Progenitor cell of endocrine pancreas (in vitro differentiated cells): Measurements from ENCODE around the gene RPL6. TPM values are rescaled to one million over a fixed set of nuclear protein-coding genes. Genes with fewer than 3 reads are reported as not detected.
A peak's percentile ranks its signal among the peaks of the same experiment; 100 is the strongest.
"Not testable (repeated sequence)": the region's sequence is repeated elsewhere in the genome, so short reads cannot be mapped to it uniquely, and the experiment has no call there.

ENCODE experiments used
- DNase-seq: peaks from one replicate; pipeline ENCODE4 v3.0.0; 2021; ENCODE audit warnings: low spot score; ENCODE audit not compliant: unreplicated experiment
- H3K27ac Mint-ChIP-seq: 2 replicates; pipeline ENCODE4 v1.8.0; 2021; ENCODE audit warnings: mild to moderate bottlenecking, moderate library complexity, mixed read lengths
- H3K27me3 Mint-ChIP-seq: 2 replicates; pipeline ENCODE4 v1.8.0; 2021; ENCODE audit warnings: mixed read lengths
- H3K36me3 Mint-ChIP-seq: 2 replicates; pipeline ENCODE4 v1.8.0; 2022; ENCODE audit warnings: mixed read lengths; ENCODE audit not compliant: insufficient read depth
- H3K4me1 Mint-ChIP-seq: 2 replicates; pipeline ENCODE4 v1.8.0; 2021; ENCODE audit warnings: low read depth, mixed read lengths
- H3K4me3 Mint-ChIP-seq: 2 replicates; pipeline ENCODE4 v1.8.0; 2021; ENCODE audit warnings: low read depth, mild to moderate bottlenecking, moderate library complexity, mixed read lengths
- H3K9me3 Mint-ChIP-seq: 2 replicates; pipeline ENCODE4 v1.8.0; 2021; ENCODE audit warnings: low read depth, mixed read lengths
- CTCF ChIP-seq: fragments of 200-600 bp; sonication (generic); IDR thresholded peaks from one replicate; pipeline ENCODE4 v1.5.0; 2021; ENCODE audit warnings: antibody characterized with exemption, mild to moderate bottlenecking; ENCODE audit not compliant: unreplicated experiment
- total RNA-seq: library from RNA; stranded (reverse); gene quantifications from 2 replicates; pipeline ENCODE4 v1.2.1, GENCODE V29; 2021

The RPL6 gene
- total RNA-seq, 1 donor from 2014 or later: 1,626 TPM

- DNase-seq: no peak
- peak overlapping the region; percentile 100 for H3K27ac Mint-ChIP-seq
These were observed 470 bp upstream of the RPL6 start for GRCh38 chr12:112409906-112410244.

GRCh38 chr12:112408621-112409020, 784 bp downstream of the RPL6 start:
- Mint-ChIP-seq H3K4me3 (peak overlapping the region; percentile 100), H3K4me1 (peaks cover 17% of the 10 kb centered on the region), H3K9me3 (no peaks in the 10 kb centered on the region), H3K36me3 (peaks cover 27% of the 10 kb centered on the region), H3K27ac (peak overlapping the region; percentile 100), H3K27me3 (no peaks in the 10 kb centered on the region)
- TF ChIP-seq CTCF: no peak
- no peak for DNase-seq

More at GRCh38 chr12:112409906-112410244, 470 bp upstream of the RPL6 start:
- Mint-ChIP-seq H3K4me3 (peak overlapping the region; percentile 100), H3K9me3 (no peaks in the 10 kb centered on the region), H3K4me1 (peaks cover 17% of the 10 kb centered on the region), H3K36me3 (peaks cover 24% of the 10 kb centered on the region), H3K27me3 (peaks cover 4% of the 10 kb centered on the region)
- no peak for TF ChIP-seq CTCF

GRCh38 chr12:112407683-112408082, 1.7 kb downstream of the RPL6 start:
- H3K4me3 Mint-ChIP-seq: peak overlapping the region; percentile 100
- H3K27ac Mint-ChIP-seq: peak overlapping the region; percentile 93
- H3K4me1 Mint-ChIP-seq: peaks cover 17% of the 10 kb centered on the region
- H3K27me3 Mint-ChIP-seq, DNase-seq, H3K9me3 Mint-ChIP-seq: not testable (repeated sequence)
- peaks cover 27% of the 10 kb centered on the region for H3K36me3 Mint-ChIP-seq

- no peaks in the 10 kb centered on the region for H3K27me3 Mint-ChIP-seq
- peaks cover 17% of the 10 kb centered on the region for H3K4me1 Mint-ChIP-seq
- no peak for DNase-seq
- peak overlapping the region; percentile 100 for H3K4me3 Mint-ChIP-seq
- peak overlapping the region; percentile 59 for H3K27ac Mint-ChIP-seq
- no peak for TF ChIP-seq CTCF
- H3K36me3 Mint-ChIP-seq: peaks cover 27% of the 10 kb centered on the region
- H3K9me3 Mint-ChIP-seq: no peaks in the 10 kb centered on the region
These were observed 2.6 kb downstream of the RPL6 start for GRCh38 chr12:112406519-112407488.

- Mint-ChIP-seq H3K27me3 (no peaks in the 10 kb centered on the region), H3K36me3 (peaks cover 12% of the 10 kb centered on the region), H3K9me3 (no peaks in the 10 kb centered on the region), H3K4me1 (peaks cover under 1% of the 10 kb centered on the region), H3K4me3 (no peak overlapping the region), H3K27ac (no peak overlapping the region)
- no peak for DNase-seq
- TF ChIP-seq CTCF: no peak
These were observed 7.4 kb downstream of the RPL6 start for GRCh38 chr12:112401903-112402498.
